ENCODE data around the gene KCNS3. TPM values are rescaled to one million over a fixed set of nuclear protein-coding genes. Genes with fewer than 3 reads are reported as not detected.
"Not testable (repeated sequence)": the region's sequence is repeated elsewhere in the genome, so short reads cannot be mapped to it uniquely, and the experiment has no call there.

KCNS3 gene
- total RNA-seq, 5 donors from 2014 or later (not counting 1 experiment from before 2014, with no cell fraction given), result 0.22 TPM; not detected in 4

DNA sequence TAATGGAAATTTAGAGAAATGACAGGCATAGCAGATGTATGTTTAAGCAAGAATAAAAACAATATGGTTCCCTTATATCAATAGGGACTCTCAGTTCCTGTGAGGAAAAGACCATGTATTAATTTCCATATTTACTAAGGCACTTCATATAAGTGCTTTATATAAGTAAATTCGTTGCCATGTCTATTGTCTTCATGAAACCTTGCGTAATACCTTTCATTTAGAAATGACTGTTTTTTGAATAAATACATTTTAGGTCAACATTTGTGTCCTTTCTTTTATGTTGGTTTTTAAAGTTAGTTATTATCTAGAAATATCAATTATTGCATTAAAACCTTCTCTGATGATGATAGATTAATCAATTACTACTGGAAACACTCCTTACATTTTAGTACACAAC, 83.3 kb downstream of the KCNS3 start:
- Mint-ChIP-seq H3K27me3 (peaks cover 0 to 3% of the 10 kb centered on the region in 2 donors), H3K4me1 (peaks cover 0 to 4% (median 0%) of the 10 kb centered on the region in 3 donors), H3K4me3 (no peak overlapping the region), H3K27ac (no peak overlapping the region), H3K9me3 (peaks cover 0 to 5% (median 0%) of the 10 kb centered on the region in 3 donors), H3K36me3 (no peaks in the 10 kb centered on the region)
- WGBS (ENCODE audit: insufficient coverage), result no CpG with 5 or more reads among the region's 2 CpGs
- DNase-seq (no peak), ATAC-seq (replicated peaks in 1 of 4) (no peak)
- ChIA-PET CTCF (no interaction called here), POLR2A (no interaction called here)
- no peaks in the 10 kb centered on the region for H3K4me1 ChIP-seq (ENCODE audit: control insufficient read depth in 1 of 2, extremely low read depth in 1 of 2, insufficient read depth in 2 of 2, low read length in 2 of 2)
- H3K36me3 ChIP-seq (ENCODE audit: control insufficient read depth in 2 of 2, extremely low read depth in 1 of 2, insufficient read depth in 1 of 2, low read length in 1 of 2), result no peaks in the 10 kb centered on the region
- H3K27me3 ChIP-seq (replicated peaks in 1 of 2; ENCODE audit: control insufficient read depth in 2 of 2, extremely low read depth in 1 of 2, insufficient read depth in 2 of 2, low read length in 1 of 2), result peaks cover 0 to 3% of the 10 kb centered on the region in 2 experiments
- H3K4me3 ChIP-seq (ENCODE audit: control insufficient read depth in 1 of 2, extremely low read depth in 1 of 2, low read length in 1 of 2), result no peak overlapping the region
- H3K27ac ChIP-seq (ENCODE audit: low read length), result no peak overlapping the region
- no peaks in the 10 kb centered on the region for H3K9me3 ChIP-seq

DNA sequence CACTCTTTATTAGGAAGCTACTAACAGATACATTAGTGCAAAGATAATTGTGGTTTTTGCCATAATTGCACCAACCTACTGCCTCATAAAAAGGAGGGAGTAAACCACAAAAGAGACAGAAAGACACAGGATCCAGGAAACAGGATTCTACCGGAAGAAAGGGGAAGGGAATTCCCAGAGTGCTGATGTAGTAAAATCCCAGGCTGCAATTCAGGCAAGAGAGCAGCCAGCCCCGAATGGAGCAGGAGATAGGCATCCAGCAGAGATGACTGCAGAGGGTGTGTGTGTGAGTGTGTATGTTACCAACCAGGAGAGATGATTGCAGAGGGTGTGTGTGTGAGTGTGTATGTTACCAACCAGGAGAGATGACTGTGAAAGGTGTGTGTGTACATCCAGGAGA, 84.4 kb downstream of the KCNS3 start:
- H3K36me3 Mint-ChIP-seq, result no peaks in the 10 kb centered on the region
- peaks cover 0 to 3% of the 10 kb centered on the region in 2 donors for H3K27me3 Mint-ChIP-seq
- H3K4me1 ChIP-seq (ENCODE audit: control insufficient read depth in 1 of 2, extremely low read depth in 1 of 2, insufficient read depth in 2 of 2, low read length in 2 of 2), result peaks cover 0 to 4% of the 10 kb centered on the region in 2 experiments
- no peaks in the 10 kb centered on the region for H3K9me3 ChIP-seq
- DNase-seq (no peak), ATAC-seq (replicated peaks in 1 of 4) (no peak)
- H3K27ac Mint-ChIP-seq, result no peak overlapping the region
- H3K27me3 ChIP-seq (replicated peaks in 1 of 2; ENCODE audit: control insufficient read depth in 2 of 2, extremely low read depth in 1 of 2, insufficient read depth in 2 of 2, low read length in 1 of 2), result peaks cover 0 to 3% of the 10 kb centered on the region in 2 experiments
- H3K4me1 Mint-ChIP-seq, result peaks cover 0 to 5% (median 0%) of the 10 kb centered on the region in 3 donors
- no peaks in the 10 kb centered on the region for H3K36me3 ChIP-seq (ENCODE audit: control insufficient read depth in 2 of 2, extremely low read depth in 1 of 2, insufficient read depth in 1 of 2, low read length in 1 of 2)
- H3K27ac ChIP-seq (ENCODE audit: low read length), result no peak overlapping the region
- H3K4me3 Mint-ChIP-seq, result no peak overlapping the region
- ChIA-PET POLR2A (no interaction called here), CTCF (no interaction called here)
- WGBS (ENCODE audit: insufficient coverage), result 25% methylated on average over 2 of the region's 2 CpGs
- peaks cover 0 to 5% (median 0%) of the 10 kb centered on the region in 3 donors for H3K9me3 Mint-ChIP-seq
- H3K4me3 ChIP-seq (ENCODE audit: control insufficient read depth in 1 of 2, extremely low read depth in 1 of 2, low read length in 1 of 2), result no peak overlapping the region

DNA sequence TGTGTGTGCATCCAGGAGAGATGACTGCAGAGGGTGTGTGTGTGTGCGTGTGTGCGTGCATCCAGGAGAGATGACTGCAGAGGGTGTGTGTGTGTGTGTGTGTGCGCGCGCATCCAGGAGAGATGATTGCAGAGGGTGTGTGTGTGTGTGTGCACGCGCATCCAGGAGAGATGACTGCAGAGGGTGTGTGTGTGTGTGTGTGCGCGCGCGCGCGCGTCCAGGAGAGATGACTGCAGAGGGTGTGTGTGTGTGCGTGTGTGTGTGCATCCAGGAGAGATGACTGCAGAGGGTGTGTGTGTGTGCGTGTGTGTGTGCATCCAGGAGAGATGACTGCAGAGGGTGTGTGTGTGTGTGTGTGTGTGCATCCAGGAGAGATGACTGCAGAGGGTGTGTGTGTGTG, 85.1 kb downstream of the KCNS3 start:
- POLR2A ChIA-PET; H3K27me3 ChIP-seq (replicated peaks in 1 of 2; ENCODE audit: control insufficient read depth in 2 of 2, extremely low read depth in 1 of 2, insufficient read depth in 2 of 2, low read length in 1 of 2); H3K36me3 Mint-ChIP-seq; H3K36me3 ChIP-seq (ENCODE audit: control insufficient read depth in 2 of 2, extremely low read depth in 1 of 2, insufficient read depth in 1 of 2, low read length in 1 of 2); CTCF ChIA-PET; H3K4me3 Mint-ChIP-seq; H3K9me3 ChIP-seq; H3K9me3 Mint-ChIP-seq; H3K4me1 ChIP-seq (ENCODE audit: control insufficient read depth in 1 of 2, extremely low read depth in 1 of 2, insufficient read depth in 2 of 2, low read length in 2 of 2); DNase-seq; H3K4me3 ChIP-seq (ENCODE audit: control insufficient read depth in 1 of 2, extremely low read depth in 1 of 2, low read length in 1 of 2); H3K4me1 Mint-ChIP-seq; H3K27me3 Mint-ChIP-seq; H3K27ac ChIP-seq (ENCODE audit: low read length); ATAC-seq (replicated peaks in 1 of 4); H3K27ac Mint-ChIP-seq: not testable (repeated sequence)
- WGBS (ENCODE audit: insufficient coverage), result 100% methylated on average over 3 of the region's 16 CpGs

DNA sequence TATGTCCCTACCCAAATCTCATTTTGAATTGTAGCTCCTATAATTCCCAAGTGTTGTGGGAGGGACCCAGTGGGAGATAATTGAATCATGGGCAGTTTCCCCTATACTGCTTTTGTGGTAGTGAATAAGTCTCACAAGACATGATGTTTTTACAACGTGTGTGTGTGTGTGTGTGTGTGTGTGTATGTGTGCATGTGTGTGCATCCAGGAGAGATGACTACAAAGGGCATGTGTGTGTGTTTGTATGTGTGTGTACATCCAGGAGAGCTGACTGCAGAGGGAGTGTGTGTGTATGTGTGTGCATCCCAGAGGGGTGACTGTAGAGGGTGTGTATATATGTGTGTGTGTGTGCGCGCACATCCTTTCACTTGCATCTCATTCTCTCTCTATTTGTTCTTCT, 86.7 kb downstream of the KCNS3 start:
- CTCF ChIA-PET, result no interaction called here
- no peak for DNase-seq
- H3K27ac ChIP-seq (ENCODE audit: low read length), result no peak overlapping the region

DNA sequence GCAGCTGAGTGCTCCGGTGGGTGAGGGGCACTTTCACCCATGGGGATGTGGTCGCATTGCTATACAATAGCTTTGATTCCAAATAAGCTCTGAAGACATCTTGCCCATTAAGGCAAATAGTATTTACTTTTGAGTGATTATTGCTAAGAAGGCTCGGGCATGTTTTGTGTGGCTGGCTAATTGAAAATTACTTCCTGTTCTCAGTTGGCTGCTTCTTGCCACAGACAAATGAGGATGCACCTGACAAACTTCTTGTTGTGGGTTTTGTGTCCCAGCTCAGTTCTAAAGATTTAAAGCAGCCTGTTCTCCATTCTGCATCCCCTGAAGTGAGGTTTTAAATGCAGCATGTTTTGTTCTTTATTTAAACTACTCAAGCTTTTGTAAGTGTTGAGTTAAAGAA, 88.3 kb downstream of the KCNS3 start:
- Histone ChIP-seq H3K27me3 (replicated peaks in 1 of 2; ENCODE audit: control insufficient read depth in 2 of 2, extremely low read depth in 1 of 2, insufficient read depth in 2 of 2, low read length in 1 of 2) (peaks cover 0 to 3% of the 10 kb centered on the region in 2 experiments), H3K27ac (ENCODE audit: low read length) (no peak overlapping the region), H3K4me3 (ENCODE audit: control insufficient read depth in 1 of 2, extremely low read depth in 1 of 2, low read length in 1 of 2) (no peak overlapping the region), H3K9me3 (no peaks in the 10 kb centered on the region), H3K36me3 (ENCODE audit: control insufficient read depth in 2 of 2, extremely low read depth in 1 of 2, insufficient read depth in 1 of 2, low read length in 1 of 2) (no peaks in the 10 kb centered on the region), H3K4me1 (ENCODE audit: control insufficient read depth in 1 of 2, extremely low read depth in 1 of 2, insufficient read depth in 2 of 2, low read length in 2 of 2) (peaks cover 0 to 4% of the 10 kb centered on the region in 2 experiments)
- ChIA-PET CTCF (no interaction called here), POLR2A (no interaction called here)
- peaks cover 0 to 5% (median 0%) of the 10 kb centered on the region in 3 donors for H3K9me3 Mint-ChIP-seq
- ATAC-seq (replicated peaks in 1 of 4) (no peak), DNase-seq (no peak)
- H3K36me3 Mint-ChIP-seq, result no peaks in the 10 kb centered on the region
- no peak overlapping the region for H3K4me3 Mint-ChIP-seq
- H3K27ac Mint-ChIP-seq, result no peak overlapping the region
- no CpG with 5 or more reads among the region's 3 CpGs for WGBS (ENCODE audit: insufficient coverage)
- peaks cover 0 to 5% (median 0%) of the 10 kb centered on the region in 3 donors for H3K4me1 Mint-ChIP-seq
- H3K27me3 Mint-ChIP-seq, result peaks cover 8 to 13% of the 10 kb centered on the region in 2 donors

More for the DNA sequence above, 86.7 kb downstream of the KCNS3 start:
- H3K27me3 ChIP-seq (replicated peaks in 1 of 2; ENCODE audit: control insufficient read depth in 2 of 2, extremely low read depth in 1 of 2, insufficient read depth in 2 of 2, low read length in 1 of 2), result peaks cover 0 to 3% of the 10 kb centered on the region in 2 experiments
- H3K4me1 Mint-ChIP-seq, result peaks cover 0 to 5% (median 0%) of the 10 kb centered on the region in 3 donors
- no peak for ATAC-seq (replicated peaks in 1 of 4)
- H3K4me3 ChIP-seq (ENCODE audit: control insufficient read depth in 1 of 2, extremely low read depth in 1 of 2, low read length in 1 of 2), result no peak overlapping the region
- H3K36me3 Mint-ChIP-seq, result no peaks in the 10 kb centered on the region
- H3K27me3 Mint-ChIP-seq, result peaks cover 7 to 12% of the 10 kb centered on the region in 2 donors
- H3K36me3 ChIP-seq (ENCODE audit: control insufficient read depth in 2 of 2, extremely low read depth in 1 of 2, insufficient read depth in 1 of 2, low read length in 1 of 2), result no peaks in the 10 kb centered on the region
- POLR2A ChIA-PET, result no interaction called here
- peaks cover 0 to 4% of the 10 kb centered on the region in 2 experiments for H3K4me1 ChIP-seq (ENCODE audit: control insufficient read depth in 1 of 2, extremely low read depth in 1 of 2, insufficient read depth in 2 of 2, low read length in 2 of 2)
- H3K9me3 Mint-ChIP-seq, result peaks cover 0 to 5% (median 0%) of the 10 kb centered on the region in 3 donors
- no peaks in the 10 kb centered on the region for H3K9me3 ChIP-seq
- no peak overlapping the region for H3K27ac Mint-ChIP-seq
- 29% methylated on average over 1 of the region's 3 CpGs for WGBS (ENCODE audit: insufficient coverage)
- H3K4me3 Mint-ChIP-seq, result no peak overlapping the region

DNA sequence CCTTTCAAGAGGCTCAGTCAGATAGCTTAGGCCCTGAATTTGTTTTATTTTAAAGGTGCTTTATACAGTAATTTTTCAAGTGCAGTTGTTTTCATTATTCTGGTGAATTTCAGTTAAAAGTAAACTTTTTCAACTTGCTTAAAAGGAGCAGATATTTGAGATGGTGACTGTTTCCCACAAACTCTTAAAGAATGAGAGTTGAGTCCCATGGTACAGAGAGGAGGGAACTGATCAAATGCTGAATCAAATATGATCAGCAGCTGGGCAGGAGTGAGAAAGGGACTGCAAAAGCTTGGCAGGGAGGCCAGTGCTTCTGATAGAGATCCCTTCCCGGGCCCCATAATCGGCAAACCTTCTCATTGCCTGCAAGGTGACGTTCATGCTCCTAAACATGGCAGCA, 91.2 kb downstream of the KCNS3 start:
- Mint-ChIP-seq H3K9me3 (no peaks in the 10 kb centered on the region), H3K4me3 (no peak overlapping the region), H3K4me1 (peaks cover 0 to 5% (median 0%) of the 10 kb centered on the region in 3 donors), H3K27me3 (peaks cover 5 to 13% of the 10 kb centered on the region in 2 donors), H3K27ac (no peak overlapping the region), H3K36me3 (no peaks in the 10 kb centered on the region)
- ATAC-seq (replicated peaks in 1 of 4), result no peak
- Histone ChIP-seq H3K4me3 (ENCODE audit: control insufficient read depth in 1 of 2, extremely low read depth in 1 of 2, low read length in 1 of 2) (no peak overlapping the region), H3K27ac (ENCODE audit: low read length) (no peak overlapping the region), H3K27me3 (replicated peaks in 1 of 2; ENCODE audit: control insufficient read depth in 2 of 2, extremely low read depth in 1 of 2, insufficient read depth in 2 of 2, low read length in 1 of 2) (peaks cover 0 to 3% of the 10 kb centered on the region in 2 experiments), H3K36me3 (ENCODE audit: control insufficient read depth in 2 of 2, extremely low read depth in 1 of 2, insufficient read depth in 1 of 2, low read length in 1 of 2) (no peaks in the 10 kb centered on the region), H3K4me1 (ENCODE audit: control insufficient read depth in 1 of 2, extremely low read depth in 1 of 2, insufficient read depth in 2 of 2, low read length in 2 of 2) (peaks cover 0 to 4% of the 10 kb centered on the region in 2 experiments), H3K9me3 (no peaks in the 10 kb centered on the region)
- no peak for DNase-seq
- POLR2A ChIA-PET, result no interaction called here
- 96% methylated on average over 3 of the region's 3 CpGs for WGBS (ENCODE audit: insufficient coverage)
- CTCF ChIA-PET, result no interaction called here

All from T-cell (primary cell).